Ectodermal cell (in vitro differentiated cells): ENCODE data around the gene CEP350.

Source experiments
- H3K27ac ChIP-seq: 2 replicates; pipeline ENCODE4 v1.7.0; 2013; ENCODE audit warnings: mild to moderate bottlenecking, low read depth, low read length; ENCODE audit not compliant: insufficient read depth, poor library complexity, severe bottlenecking
- H3K27me3 ChIP-seq: 2 replicates; pipeline ENCODE4 v1.7.0; 2013; ENCODE audit warnings: mild to moderate bottlenecking, low read length; ENCODE audit not compliant: insufficient read depth, control insufficient read depth, poor library complexity, severe bottlenecking
- H3K36me3 ChIP-seq: one replicate; pipeline ENCODE4 v1.7.0; 2013; ENCODE audit warnings: low read length; ENCODE audit not compliant: control insufficient read depth, insufficient read depth
- H3K4me1 ChIP-seq: one replicate; pipeline ENCODE4 v1.7.0; 2013; ENCODE audit warnings: low read length; ENCODE audit not compliant: control insufficient read depth, insufficient read depth
- H3K4me3 ChIP-seq: 2 replicates; pipeline ENCODE4 v1.7.0; 2013; ENCODE audit warnings: low read depth, low read length, control low read depth; ENCODE audit not compliant: insufficient read depth
- H3K9me3 ChIP-seq: 2 replicates; pipeline ENCODE4 v1.7.0; 2013; ENCODE audit warnings: mild to moderate bottlenecking, low read length, moderate library complexity; ENCODE audit not compliant: control insufficient read depth
- WGBS, 2 experiments: methylation state at CpG; one replicate each; pipeline ENCODE4 v1.1.7; 2013; ENCODE audit warnings: missing lambda C conversion rate in 2 of 2; 5-methylcytosine and 5-hydroxymethylcytosine counted together

Gene CEP350

GRCh38 chr1:180136968-180137356, 182.4 kb downstream of the CEP350 start:
- no peaks in the 10 kb centered on the region for H3K9me3 ChIP-seq
- H3K27ac ChIP-seq: no peak overlapping the region
- no peaks in the 10 kb centered on the region for H3K27me3 ChIP-seq
- H3K36me3 ChIP-seq: no peaks in the 10 kb centered on the region
- H3K4me3 ChIP-seq: no peak overlapping the region
- H3K4me1 ChIP-seq: no peaks in the 10 kb centered on the region

- no peaks in the 10 kb centered on the region for H3K9me3 ChIP-seq
- H3K36me3 ChIP-seq: no peaks in the 10 kb centered on the region
- H3K4me1 ChIP-seq: no peaks in the 10 kb centered on the region
- no peak overlapping the region for H3K4me3 ChIP-seq
- WGBS, 2 experiments: 84 to 100% methylated on average over 2 of the region's 2 CpGs
- no peak overlapping the region for H3K27ac ChIP-seq
- H3K27me3 ChIP-seq: no peaks in the 10 kb centered on the region
Observed at GRCh38 chr1:180137776-180138175, 183.2 kb downstream of the CEP350 start.

GRCh38 chr1:180141381-180141934, 186.8 kb downstream of the CEP350 start:
- Histone ChIP-seq H3K27me3 (no peaks in the 10 kb centered on the region), H3K36me3 (no peaks in the 10 kb centered on the region), H3K9me3 (no peaks in the 10 kb centered on the region), H3K27ac (no peak overlapping the region), H3K4me1 (no peaks in the 10 kb centered on the region), H3K4me3 (no peak overlapping the region)
- 84 to 95% methylated on average over 6 of the region's 6 CpGs for WGBS, 2 experiments

GRCh38 chr1:180143359-180143758, 188.7 kb downstream of the CEP350 start:
- H3K4me1 ChIP-seq: no peaks in the 10 kb centered on the region
- H3K27ac ChIP-seq: no peak overlapping the region
- no peaks in the 10 kb centered on the region for H3K27me3 ChIP-seq
- no peak overlapping the region for H3K4me3 ChIP-seq
- 90 to 91% methylated on average over 3 of the region's 3 CpGs for WGBS, 2 experiments
- H3K9me3 ChIP-seq: no peaks in the 10 kb centered on the region
- H3K36me3 ChIP-seq: no peaks in the 10 kb centered on the region

- Histone ChIP-seq H3K4me3 (no peak overlapping the region), H3K4me1 (no peaks in the 10 kb centered on the region), H3K36me3 (no peaks in the 10 kb centered on the region), H3K27me3 (no peaks in the 10 kb centered on the region), H3K9me3 (no peaks in the 10 kb centered on the region), H3K27ac (no peak overlapping the region)
- WGBS, 2 experiments: 83 to 85% methylated on average over 6 of the region's 6 CpGs
Observed at GRCh38 chr1:180144659-180145357, 190.2 kb downstream of the CEP350 start.

- H3K9me3 ChIP-seq: no peaks in the 10 kb centered on the region
- no peak overlapping the region for H3K27ac ChIP-seq
- H3K27me3 ChIP-seq: no peaks in the 10 kb centered on the region
- no peak overlapping the region for H3K4me3 ChIP-seq
- H3K36me3 ChIP-seq: no peaks in the 10 kb centered on the region
- WGBS, 2 experiments: 98 to 100% methylated on average over 2 to 3 of the region's 3 CpGs
- H3K4me1 ChIP-seq: no peaks in the 10 kb centered on the region
Observed at GRCh38 chr1:180145446-180145845, 190.8 kb downstream of the CEP350 start.

GRCh38 chr1:180150982-180151381, 196.4 kb downstream of the CEP350 start:
- Histone ChIP-seq H3K36me3 (no peaks in the 10 kb centered on the region), H3K4me1 (no peaks in the 10 kb centered on the region), H3K4me3 (no peak overlapping the region), H3K27ac (no peak overlapping the region), H3K9me3 (no peaks in the 10 kb centered on the region), H3K27me3 (peaks cover 32% of the 10 kb centered on the region)
- WGBS, 2 experiments: 80 to 93% methylated on average over 1 of the region's 1 CpG

- Histone ChIP-seq H3K27me3 (peaks cover 38% of the 10 kb centered on the region), H3K27ac (no peak overlapping the region), H3K36me3 (no peaks in the 10 kb centered on the region), H3K4me1 (no peaks in the 10 kb centered on the region), H3K4me3 (no peak overlapping the region), H3K9me3 (no peaks in the 10 kb centered on the region)
- 78 to 100% methylated on average over 1 to 3 of the region's 3 CpGs for WGBS, 2 experiments
Observed at GRCh38 chr1:180151508-180151907, 196.9 kb downstream of the CEP350 start.

- Histone ChIP-seq H3K27ac (no peak overlapping the region), H3K4me3 (no peak overlapping the region), H3K4me1 (no peaks in the 10 kb centered on the region), H3K36me3 (no peaks in the 10 kb centered on the region), H3K27me3 (peaks cover 38% of the 10 kb centered on the region), H3K9me3 (no peaks in the 10 kb centered on the region)
- WGBS, 2 experiments: 94 to 96% methylated on average over 6 of the region's 6 CpGs
Observed at GRCh38 chr1:180152588-180152987, 198.0 kb downstream of the CEP350 start.

- H3K9me3 ChIP-seq: no peaks in the 10 kb centered on the region
- H3K27me3 ChIP-seq: peaks cover 38% of the 10 kb centered on the region
- 92 to 93% methylated on average over 5 of the region's 5 CpGs for WGBS, 2 experiments
- H3K4me1 ChIP-seq: no peaks in the 10 kb centered on the region
- H3K4me3 ChIP-seq: no peak overlapping the region
- no peaks in the 10 kb centered on the region for H3K36me3 ChIP-seq
- H3K27ac ChIP-seq: no peak overlapping the region
Observed at GRCh38 chr1:180153032-180153431, 198.4 kb downstream of the CEP350 start.
